Liver (tissue), 3 donors: ENCODE results near the gene TTI1.

ENCODE experiments used
- JUND ChIP-seq, 2 donors: IDR thresholded peaks; 2 replicates each; pipeline ENCODE4 v1.6.1; 2016; ENCODE audit warnings: antibody characterized with exemption in 2 of 2
- ZBTB33 ChIP-seq: IDR thresholded peaks from 2 replicates; pipeline ENCODE4 v1.6.1; 2016; ENCODE audit warnings: antibody characterized with exemption
- TF ChIP-seq, protein P1 (sequence below): fragments of 150-350 bp; IDR thresholded peaks from 2 replicates; pipeline ENCODE4 v1.5.1; 2017; ENCODE audit warnings: improper control_type of control experiment, low read depth, low read length; ENCODE audit not compliant: missing input control
- donor health status: healthy.
- donor health status: healthy.

GRCh38 chr20:38024496-38024895 lies 8.8 kb downstream of the TTI1 start:
- TF ChIP-seq, protein P1, sequence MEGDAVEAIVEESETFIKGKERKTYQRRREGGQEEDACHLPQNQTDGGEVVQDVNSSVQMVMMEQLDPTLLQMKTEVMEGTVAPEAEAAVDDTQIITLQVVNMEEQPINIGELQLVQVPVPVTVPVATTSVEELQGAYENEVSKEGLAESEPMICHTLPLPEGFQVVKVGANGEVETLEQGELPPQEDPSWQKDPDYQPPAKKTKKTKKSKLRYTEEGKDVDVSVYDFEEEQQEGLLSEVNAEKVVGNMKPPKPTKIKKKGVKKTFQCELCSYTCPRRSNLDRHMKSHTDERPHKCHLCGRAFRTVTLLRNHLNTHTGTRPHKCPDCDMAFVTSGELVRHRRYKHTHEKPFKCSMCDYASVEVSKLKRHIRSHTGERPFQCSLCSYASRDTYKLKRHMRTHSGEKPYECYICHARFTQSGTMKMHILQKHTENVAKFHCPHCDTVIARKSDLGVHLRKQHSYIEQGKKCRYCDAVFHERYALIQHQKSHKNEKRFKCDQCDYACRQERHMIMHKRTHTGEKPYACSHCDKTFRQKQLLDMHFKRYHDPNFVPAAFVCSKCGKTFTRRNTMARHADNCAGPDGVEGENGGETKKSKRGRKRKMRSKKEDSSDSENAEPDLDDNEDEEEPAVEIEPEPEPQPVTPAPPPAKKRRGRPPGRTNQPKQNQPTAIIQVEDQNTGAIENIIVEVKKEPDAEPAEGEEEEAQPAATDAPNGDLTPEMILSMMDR: no peak
- no peak for TF ChIP-seq JUND (IDR thresholded peaks at IDR 0.05)
- no peak for TF ChIP-seq ZBTB33
